GM18507 (cell line): ENCODE measurements around the gene CD52.
A peak's percentile ranks its signal among the peaks of the same experiment; 100 is the strongest.
"Not testable (repeated sequence)": the region's sequence is repeated elsewhere in the genome, so short reads cannot be mapped to it uniquely, and the experiment has no call there.

Source experiments
- DNase-seq: peaks from one replicate; pipeline ENCODE4 v3.0.0; 2011; ENCODE audit warnings: low read depth; ENCODE audit not compliant: insufficient read length; ENCODE audit errors: extremely low spot score
- FAIRE-seq: peaks from 2 replicates; lab custom pipeline; 2011; peaks lifted over from hg19 to GRCh38; lab: Jason Lieb, UNC

Gene CD52

DNA sequence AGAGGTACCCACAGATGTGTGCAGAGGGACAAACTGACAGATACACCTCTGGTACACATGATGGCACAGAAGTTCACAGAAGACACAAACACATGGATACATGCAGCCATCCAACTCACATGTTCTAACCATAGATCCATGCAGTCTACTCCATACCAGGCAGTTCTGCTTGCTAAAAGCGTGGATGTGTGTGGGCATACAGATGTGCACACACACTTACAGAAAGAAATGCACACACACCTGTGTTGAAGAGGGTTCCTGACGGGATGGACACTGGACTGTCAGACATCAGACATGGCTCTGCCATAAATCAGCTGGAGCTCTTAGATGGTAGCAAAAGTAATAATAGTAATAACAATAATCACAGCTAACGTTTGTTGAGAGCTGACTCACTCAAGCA, 6.8 kb downstream of the CD52 start:
- DNase-seq (no peak), FAIRE-seq (no peak)

DNA sequence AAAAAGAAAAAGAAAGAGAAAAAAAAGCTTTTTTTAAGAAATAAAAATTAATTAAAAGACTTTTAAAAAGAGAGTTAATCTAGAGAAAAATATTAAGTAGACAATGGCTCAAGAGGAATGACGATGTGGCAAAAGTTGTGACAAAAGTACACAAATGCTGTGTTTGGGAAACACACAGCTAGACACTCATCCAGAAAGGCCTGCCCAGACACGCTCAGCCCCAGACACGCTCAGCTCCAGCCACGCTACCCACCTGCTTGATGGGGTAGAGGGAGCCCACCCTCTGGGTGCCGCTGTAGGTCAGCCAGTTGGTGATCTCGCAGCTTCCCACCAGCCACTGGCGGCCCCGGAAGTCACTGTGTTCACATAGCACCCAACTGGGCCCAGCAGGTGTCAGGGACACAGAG, 10.2 kb downstream of the CD52 start:
- DNase-seq (no peak), FAIRE-seq (no peak)

DNA sequence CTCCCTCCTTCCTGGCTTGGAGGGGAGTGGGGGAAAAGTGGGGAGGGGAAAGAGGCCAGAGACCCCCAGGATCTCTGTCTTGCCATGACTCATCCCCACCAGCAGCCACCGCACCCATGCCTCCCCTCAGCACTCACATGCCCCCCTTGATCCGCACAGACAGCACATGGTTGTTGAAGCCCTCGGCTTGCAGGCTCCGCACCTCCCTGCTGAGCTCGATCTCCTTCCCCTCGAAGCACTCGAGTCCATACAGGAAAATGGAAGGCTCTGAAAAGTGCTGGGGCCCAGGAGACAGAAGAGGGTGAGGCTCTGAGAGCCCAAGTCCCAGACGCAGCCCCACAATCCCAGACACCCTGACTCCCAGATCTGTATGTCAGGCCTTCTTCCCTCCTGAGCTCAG, 10.8 kb downstream of the CD52 start:
- DNase-seq = no peak
- FAIRE-seq = no peak

DNA sequence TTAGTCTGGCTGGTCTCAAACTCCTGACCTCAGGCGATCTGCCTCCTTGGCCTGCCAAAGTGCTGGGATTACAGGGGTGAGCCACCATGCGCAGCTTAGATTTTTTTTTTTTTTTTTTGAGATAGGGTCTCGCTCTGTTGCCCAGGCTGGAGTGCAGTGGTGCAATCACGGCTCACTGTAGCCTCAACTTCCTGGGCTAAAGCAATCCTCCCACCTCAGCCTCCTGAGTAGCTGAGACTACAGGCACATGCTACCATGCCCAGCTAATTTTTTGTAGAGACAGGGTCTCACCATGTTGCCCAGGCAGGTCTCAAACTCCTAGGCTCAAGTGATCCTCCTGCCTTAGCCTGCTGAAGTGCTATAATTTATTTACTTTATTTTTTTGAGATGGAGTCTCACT, 11.6 kb downstream of the CD52 start:
- DNase-seq, FAIRE-seq: not testable (repeated sequence)

DNA sequence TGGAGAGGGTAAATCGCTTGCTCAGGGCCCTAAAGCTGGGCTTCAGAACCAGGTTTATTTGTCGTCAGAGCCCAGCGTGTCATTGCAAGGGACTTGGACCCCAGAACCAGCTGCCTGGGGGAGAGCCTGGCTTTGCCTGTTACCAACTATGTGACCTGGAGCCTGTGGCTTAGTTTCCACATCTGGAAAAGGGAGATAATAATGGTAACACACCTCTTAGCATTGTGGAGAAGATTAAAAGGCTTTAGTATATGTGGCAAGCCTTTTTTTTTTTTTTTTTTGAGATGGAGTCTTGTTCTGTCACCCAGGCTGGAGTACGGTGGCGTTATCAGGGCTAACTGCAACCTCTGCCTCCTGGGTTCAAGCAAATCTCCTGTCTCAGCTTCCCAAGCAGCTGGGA, 12.5 kb downstream of the CD52 start:
- no peak for FAIRE-seq
- DNase-seq = no peak

DNA sequence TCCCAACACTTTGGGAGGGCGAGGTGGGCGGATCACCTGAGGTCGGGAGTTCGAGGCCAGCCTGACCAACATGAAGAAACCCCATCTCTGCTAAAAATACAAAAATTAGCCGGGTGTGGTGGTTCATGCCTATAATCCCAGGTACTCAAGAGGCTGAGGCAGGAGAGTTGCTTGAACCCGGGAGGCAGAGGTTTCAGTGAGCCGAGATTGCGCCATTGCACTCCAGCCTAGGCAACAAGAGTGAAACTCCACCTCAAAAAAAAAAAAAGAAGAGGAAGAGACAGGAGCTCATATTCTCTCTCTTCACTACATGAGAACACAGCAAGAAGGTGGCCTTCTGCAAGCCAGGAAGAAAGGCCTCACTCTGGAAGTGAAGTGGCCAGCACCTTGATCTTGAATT, 15.6 kb downstream of the CD52 start:
- FAIRE-seq, DNase-seq: not testable (repeated sequence)

DNA sequence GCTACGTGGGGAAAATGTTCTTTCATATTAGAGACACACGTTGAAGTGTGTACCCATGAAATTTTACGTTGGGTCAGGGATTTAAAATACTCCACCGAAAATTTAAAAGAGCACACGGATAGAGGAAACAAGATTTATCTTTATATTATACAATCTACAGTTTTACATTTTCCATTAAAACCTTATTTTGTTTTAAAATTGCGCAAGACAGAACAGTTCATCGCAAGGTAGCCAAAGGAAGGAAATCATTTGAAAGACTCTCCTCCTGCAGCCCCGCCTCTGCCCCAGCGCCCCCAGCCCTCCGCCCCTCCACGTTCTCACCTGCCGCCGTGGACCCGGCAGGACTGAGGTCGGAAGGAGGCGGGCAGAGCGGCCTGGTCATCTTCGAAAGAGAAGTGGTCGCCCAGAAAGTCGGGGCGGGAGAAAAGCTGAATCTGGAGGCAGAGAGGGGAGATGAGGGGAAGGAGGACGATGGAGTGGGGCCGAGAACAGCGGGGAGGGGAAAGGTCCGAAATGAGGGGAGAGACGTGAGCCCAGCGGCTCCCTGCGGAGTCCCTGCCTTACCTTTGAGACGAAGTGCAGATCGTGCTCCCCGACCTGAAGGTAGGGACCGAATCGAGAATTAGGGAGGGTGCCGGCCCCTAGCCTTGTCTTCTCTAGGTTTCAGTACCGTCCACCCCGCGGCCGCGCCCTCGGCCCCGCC, 18.2 kb downstream of the CD52 start:
- no peak for DNase-seq
- FAIRE-seq = peak; percentile 71

DNA sequence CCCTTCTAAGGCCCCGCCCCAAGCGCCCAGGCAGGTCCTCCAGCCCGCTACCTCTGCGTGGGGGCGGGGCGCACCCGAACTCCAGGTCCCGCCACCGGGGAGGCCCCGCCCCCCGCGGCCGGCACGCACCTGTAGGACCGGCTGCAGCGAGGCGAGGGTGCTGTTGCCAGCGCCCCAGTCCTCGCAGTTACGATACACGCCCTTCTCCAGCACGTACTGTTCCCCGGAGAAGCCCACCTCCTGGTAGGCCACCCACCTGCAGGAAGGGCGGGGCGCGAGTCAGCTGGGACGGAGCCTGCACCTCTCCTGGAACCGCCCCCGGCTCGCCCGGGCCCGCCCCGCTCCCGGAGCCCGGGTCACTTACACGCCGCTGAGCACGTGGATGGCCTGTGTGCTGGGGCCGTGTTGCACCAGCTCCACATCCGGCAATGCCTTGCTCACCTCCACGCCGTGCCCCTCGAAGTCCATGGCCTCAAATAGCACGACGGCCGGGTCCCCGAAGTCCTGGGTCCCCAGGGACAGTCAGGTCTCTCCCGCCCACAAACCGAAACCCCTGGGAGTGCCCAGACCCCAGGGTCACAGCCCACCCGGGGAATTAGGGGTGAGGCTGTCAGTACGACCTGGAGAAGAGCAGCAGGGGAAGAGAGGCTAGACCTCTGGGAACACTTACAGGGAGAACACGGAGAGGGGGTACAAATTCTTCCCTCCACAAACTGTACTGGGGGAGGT, 18.9 kb downstream of the CD52 start:
- FAIRE-seq (no peak), DNase-seq (peak; percentile 71)

DNA sequence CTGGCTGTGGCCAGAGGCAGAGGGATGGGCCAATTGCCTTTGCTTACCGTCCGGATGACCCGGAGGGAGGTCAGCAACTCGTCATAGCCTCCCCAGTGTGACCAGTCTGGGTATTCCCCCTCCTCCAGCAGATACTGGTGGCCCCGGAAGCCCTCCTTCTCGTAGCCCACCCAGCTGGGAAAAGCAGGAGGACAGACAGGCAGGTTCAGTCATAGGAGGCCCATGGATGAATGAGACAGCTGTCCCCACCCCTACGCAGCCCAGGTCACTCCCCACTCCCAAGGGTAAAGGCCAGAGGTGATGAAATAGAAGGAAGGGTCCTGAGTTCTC, 19.4 kb downstream of the CD52 start:
- DNase-seq (no peak), FAIRE-seq (no peak)

DNA sequence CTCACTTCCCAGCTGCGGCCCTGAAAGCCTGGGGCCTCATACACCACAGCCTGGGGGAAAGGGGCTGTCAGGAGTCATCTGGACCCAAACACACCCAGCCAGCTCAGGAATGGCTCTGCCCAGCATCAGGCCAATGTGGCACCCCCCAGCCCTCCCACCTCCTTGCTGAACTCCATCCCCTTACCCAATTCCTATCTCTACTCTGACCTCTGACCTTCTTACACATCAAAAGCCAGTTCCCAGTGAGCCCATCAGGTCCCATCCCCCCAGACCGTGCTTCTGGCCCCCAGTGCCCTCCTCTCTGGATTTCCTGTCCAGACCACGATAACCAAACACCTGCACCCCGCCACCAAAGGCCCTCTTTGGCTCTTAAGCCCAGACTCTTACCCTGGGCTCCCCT, 19.9 kb downstream of the CD52 start:
- DNase-seq = no peak
- no peak for FAIRE-seq

DNA sequence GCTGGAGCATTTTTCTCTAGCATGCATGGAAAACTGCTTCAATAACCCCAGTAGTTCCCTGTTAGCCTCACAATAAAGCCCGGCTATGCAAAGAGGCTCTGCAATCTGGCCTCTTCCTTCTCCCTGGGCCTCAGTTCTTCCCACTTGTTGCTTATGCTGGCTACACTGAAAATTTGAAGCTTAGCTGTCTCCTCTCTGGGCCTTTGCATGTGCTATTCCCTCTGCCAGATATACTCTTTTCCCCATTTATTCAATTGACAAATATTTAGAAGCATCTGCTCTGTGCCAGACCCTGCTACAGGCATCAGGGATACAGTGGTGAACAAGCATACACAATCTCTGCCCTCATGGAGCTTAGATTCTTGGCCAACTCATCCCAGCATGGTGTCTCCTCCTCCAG, 20.9 kb downstream of the CD52 start:
- DNase-seq (no peak), FAIRE-seq (no peak)

DNA sequence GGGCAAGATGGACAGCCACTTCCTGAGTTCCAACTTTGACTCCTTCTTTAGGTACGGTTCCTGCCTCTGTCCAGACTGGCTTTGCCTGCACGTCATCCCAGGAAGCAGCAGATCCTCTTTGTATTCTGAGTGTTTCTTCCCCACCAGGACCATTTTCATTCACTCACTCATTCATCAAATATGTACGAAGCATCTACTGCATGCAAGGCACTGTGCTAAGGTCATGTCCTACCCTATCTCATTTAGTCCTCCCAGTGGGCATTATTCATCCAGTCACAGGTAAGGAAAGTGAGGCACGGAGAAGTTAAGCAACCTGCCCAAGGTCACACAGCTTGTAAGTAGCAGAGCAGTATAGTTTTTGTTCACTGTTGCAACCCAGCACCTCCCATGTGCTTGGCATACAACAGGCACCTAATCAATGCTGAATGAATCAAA, 22.3 kb downstream of the CD52 start:
- DNase-seq = no peak
- no peak for FAIRE-seq

DNA sequence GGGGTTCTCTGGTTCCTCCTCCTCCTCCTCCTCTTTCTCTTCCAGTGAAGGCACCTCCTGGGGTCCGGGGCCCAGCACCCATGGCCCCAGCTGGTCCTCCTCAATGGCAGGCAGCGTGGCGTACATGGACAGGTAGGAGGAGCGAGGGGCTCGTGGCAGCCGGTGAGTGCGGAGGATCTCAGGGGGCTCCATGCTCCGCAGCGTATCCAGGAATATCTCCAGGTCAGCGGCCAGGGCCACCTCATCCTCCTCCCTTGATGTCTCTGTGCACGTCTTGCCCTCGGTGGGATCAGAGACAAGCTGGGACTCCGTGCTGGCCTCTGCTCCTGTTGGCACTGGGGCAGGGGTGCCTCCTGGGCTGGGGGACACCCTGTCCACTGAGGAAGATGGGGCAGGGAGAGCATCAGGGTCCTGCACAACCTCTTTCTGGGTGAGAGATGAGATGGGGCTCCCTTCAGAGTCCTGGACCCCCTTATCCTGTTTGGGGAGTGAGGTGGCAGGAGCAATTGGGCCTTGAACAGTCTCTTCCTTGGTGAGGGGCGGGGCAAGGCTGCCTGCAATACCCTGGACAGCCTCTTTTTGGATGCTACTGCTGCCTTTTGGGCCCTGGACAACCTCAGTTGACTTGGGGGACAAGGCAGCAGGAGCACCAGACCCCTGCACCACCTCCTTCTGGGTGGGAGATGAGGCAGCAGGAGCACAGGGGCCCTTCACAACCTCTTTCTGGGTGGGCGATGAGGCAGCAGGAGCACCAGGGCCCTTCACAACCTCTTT, 26.6 kb downstream of the CD52 start:
- no peak for FAIRE-seq
- no peak for DNase-seq

DNA sequence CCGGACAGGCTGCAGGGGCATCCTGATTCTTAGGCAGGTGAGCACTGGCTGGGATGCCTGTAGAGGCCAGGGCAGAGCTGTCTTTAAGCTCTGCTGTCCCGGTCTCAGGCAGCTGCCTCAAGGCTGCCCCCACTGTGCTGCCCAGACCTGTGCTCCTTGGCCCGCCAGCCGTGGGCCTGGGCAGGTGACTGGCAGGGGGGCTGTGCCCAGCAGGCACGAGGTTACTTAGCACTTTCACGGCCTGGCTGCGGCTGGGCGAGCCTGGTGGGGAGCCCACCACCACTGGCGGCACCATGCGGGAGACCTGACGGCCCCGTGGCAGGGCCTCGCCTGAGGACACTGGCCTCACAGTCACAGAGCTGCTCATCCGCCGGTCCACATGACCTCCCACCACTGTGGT, 28.0 kb downstream of the CD52 start:
- DNase-seq (no peak), FAIRE-seq (no peak)

DNA sequence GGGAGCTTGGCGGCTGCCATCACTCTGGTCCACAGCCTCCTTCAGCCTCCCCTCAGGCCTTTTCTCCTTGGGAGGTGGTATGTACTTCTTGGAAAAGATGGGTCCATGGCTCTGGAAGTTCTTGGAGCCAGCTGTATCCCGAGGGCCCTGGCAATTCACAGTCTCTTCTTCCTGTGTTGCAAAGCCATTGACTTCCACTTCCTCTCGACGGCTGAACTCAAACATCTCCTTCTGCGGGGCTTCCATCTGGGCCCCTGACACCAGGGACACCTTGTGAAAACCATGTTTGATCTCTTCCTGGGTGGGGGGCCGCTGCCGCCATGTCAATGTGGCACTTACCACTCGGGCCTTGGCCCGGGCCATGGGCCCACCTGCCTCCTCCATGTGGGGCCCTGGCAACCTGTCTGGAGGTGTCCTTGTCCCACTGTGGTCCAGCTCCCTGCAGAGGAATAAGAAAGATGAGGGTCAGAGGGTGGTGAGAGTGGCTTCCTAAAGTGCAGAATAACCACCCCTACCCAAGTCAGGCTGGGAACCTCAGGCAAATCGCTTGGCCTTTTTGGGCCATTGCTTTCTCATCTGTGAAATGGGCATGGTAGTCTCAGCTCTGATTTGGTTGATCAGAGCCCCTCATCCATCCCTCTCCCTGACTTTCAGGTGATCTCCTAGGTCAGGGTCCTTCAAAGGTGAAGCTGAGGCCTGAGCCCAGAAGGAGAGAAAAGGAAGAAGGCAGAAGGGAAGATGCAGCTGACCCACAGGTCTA, 28.7 kb downstream of the CD52 start:
- DNase-seq = no peak
- no peak for FAIRE-seq

DNA sequence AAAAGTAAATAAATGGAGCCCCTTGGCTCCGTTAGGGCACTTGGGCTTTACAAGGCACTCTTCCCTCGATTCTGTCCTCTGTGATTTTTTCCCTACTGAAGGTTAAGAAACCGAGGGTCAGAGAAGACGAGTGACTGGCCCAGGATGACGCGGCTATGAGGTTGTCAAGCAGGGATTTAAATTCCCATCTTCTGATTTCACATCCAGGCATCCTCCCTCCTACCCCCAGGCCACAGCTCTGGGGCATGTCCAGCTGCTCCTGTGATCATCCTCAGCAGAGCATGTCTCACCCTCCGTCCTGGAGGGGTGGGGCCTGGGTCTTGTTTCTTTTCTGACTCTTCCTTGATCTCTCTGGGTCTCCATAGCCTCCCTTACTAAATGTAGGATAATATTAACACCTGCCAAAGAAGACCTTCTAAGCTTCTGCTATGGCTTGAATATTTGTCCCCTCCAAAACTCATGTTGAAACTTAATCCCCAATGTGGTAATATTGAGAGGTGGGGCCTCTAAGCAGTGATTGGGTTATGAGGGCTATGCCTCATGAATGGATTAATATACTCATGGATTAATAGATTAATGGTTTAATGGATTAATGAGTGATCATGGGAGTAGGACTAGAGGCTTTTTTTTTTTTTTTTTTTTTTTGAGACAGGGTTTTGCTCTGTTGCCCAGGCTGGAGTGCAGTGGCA, 31.6 kb downstream of the CD52 start:
- FAIRE-seq (no peak), DNase-seq (no peak)

DNA sequence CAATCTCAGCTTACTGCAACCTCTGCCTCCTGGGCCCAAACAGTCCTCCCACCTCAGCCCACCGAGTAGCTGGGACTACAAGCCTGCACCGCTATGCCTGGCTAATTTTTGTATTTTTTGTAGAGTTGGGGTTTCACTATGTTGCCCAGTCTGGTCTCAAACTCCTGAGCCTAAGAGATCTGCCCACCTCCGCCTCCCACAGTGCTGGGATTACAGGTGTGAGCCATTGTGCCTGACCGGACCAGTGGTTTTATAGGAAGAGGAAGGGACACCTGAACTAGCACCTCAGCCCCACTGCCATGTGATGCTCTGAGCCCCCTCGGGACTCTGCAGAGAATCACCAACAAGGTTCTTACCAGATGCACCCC, 32.1 kb downstream of the CD52 start:
- DNase-seq (no peak), FAIRE-seq (no peak)

DNA sequence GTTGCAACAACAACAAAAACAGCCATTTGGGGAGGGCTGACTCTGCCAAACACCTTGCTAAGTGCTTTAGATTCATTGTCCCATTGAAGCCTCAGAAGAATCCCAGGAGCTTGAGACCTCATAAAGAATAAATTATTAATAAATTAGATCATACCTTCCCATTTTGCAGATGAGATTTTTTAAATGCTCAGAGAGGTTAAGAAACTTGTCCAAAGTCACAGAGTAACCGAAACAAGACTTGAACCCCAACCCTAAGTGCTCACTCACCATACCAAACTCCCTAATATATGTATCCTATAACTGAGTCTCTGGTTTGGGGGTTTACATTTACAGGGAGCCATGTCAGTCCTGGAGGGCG, 32.6 kb downstream of the CD52 start:
- no peak for DNase-seq
- FAIRE-seq = no peak

DNA sequence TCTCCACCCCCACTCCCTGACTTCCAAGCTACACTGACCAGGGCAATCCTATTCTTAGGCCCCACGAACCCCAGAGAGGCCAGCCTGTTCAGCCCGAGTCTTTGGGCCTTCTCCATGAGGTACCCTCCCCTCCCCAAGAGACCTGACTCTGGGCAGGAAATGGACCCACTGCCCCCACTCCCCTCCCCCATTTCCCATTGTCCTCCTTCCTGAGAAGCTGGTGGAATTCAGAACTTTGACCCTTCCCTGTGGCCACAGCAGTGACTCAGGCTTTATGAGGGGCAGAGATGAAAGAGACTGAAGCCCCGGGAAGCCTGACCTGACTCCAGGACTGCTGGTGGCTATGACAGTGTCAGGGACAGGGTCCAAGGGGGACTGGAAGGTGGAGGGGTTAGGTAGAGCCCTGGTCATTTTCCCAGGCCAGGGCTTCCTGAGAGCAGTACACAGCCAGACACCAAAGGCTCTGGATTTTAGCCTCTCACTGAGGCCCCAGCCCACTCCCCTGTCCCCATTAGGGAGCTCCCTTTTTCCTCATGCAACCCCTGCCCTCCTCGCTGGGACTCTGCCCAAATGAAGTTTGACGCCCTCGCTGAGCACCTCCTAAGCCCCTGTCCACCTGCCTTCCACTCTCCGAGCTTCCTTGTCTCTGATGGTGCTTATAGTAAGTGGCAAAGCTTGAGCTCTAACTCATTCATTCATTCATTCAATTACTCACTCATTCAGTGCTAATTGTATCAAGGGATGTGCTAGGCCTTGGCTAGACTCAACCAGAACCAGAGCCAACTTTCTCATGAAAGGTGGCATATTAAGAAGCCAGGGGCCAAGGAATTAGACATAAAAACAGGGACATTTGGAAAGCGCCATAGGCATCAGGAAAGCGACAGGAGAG, 33.2 kb downstream of the CD52 start:
- no peak for FAIRE-seq
- no peak for DNase-seq
